Ascending aorta (tissue), 2 donors: Measurements from ENCODE around the gene LBP. TPM values are rescaled to one million over a fixed set of nuclear protein-coding genes. Genes with fewer than 3 reads are reported as not detected.

Experiments used
- DNase-seq, 2 donors: peaks; one replicate each; pipeline ENCODE4 v3.0.0-alpha.2; 2019; ENCODE audit warnings: low spot score in 2 of 2
- H3K27ac ChIP-seq, 2 donors: fragments of 200-600 bp; sonication (generic); one replicate each; pipeline ENCODE4 v1.5.1; 2016 to 2017; ENCODE audit warnings: mild to moderate bottlenecking in 1 of 2
- H3K27me3 ChIP-seq: fragments of 200-600 bp; sonication (generic); one replicate; pipeline ENCODE4 v1.5.1; 2017
- H3K36me3 ChIP-seq, 2 donors: fragments of 200-600 bp; sonication (generic); one replicate each; pipeline ENCODE4 v1.5.1; 2016
- H3K4me1 ChIP-seq, 2 donors: fragments of 200-600 bp; sonication (generic); one replicate each; pipeline ENCODE4 v1.5.1; 2016 to 2017; ENCODE audit warnings: mild to moderate bottlenecking in 1 of 2
- H3K4me3 ChIP-seq, 2 donors: fragments of 200-600 bp; sonication (generic); one replicate each; pipeline ENCODE4 v1.5.1; 2016 to 2017; ENCODE audit warnings: mild to moderate bottlenecking in 1 of 2
- H3K9me3 ChIP-seq, 2 donors: fragments of 200-600 bp; sonication (generic); one replicate each; pipeline ENCODE4 v1.5.1; 2016
- intact Hi-C: fragments of 100-400 bp; cut with DNase I; formaldehyde crosslinking; loops from one replicate; pipeline ENCODE4 v1.15.1; 2023
- total RNA-seq: library from RNA; depleted of rRNA; stranded (reverse); fragments of >200 nt; gene quantifications from one replicate; pipeline ENCODE4 v1.1.0, GENCODE V29; 2016
- TF ChIP-seq, protein P1 (sequence below), 3 experiments: fragments of 200-600 bp in 2 of 3; fragments of 450-650 bp in 1 of 3; sonication (generic) in 2 of 3; IDR thresholded peaks; one replicate each; pipeline ENCODE4 v1.5.1; 2016 to 2019; ENCODE audit warnings: antibody characterized with exemption in 3 of 3, mild to moderate bottlenecking in 1 of 3, moderate library complexity in 1 of 3

Gene LBP
- total RNA-seq, 1 donor from 2014 or later = 18.8 TPM

DNA sequence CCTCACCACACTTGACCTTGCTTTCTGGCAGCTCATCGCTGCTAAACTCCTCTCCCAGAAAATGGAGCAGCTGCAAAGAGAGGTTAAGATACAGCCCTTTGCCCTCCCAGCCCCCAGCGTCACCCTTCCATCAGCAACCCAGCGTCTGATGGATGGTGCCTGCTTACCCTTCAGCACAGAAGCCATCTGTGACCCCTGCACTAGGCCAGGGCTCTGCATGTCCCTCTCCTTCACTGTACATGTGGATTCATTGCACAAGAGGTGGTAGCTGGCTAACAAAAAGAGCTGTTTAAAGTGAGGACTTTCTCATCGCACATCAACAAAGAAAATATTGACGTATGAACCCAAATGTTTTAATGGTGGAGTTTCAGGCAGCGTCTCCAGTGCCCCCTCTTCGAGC lies 12.3 kb downstream of the LBP start:
- Histone ChIP-seq H3K27ac (no peak overlapping the region), H3K27me3 (no peaks in the 10 kb centered on the region), H3K36me3 (no peaks in the 10 kb centered on the region), H3K4me3 (no peak overlapping the region), H3K9me3 (no peaks in the 10 kb centered on the region), H3K4me1 (no peaks in the 10 kb centered on the region)
- intact Hi-C loops = no loop called here
- TF ChIP-seq, protein P1, sequence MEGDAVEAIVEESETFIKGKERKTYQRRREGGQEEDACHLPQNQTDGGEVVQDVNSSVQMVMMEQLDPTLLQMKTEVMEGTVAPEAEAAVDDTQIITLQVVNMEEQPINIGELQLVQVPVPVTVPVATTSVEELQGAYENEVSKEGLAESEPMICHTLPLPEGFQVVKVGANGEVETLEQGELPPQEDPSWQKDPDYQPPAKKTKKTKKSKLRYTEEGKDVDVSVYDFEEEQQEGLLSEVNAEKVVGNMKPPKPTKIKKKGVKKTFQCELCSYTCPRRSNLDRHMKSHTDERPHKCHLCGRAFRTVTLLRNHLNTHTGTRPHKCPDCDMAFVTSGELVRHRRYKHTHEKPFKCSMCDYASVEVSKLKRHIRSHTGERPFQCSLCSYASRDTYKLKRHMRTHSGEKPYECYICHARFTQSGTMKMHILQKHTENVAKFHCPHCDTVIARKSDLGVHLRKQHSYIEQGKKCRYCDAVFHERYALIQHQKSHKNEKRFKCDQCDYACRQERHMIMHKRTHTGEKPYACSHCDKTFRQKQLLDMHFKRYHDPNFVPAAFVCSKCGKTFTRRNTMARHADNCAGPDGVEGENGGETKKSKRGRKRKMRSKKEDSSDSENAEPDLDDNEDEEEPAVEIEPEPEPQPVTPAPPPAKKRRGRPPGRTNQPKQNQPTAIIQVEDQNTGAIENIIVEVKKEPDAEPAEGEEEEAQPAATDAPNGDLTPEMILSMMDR (IDR thresholded peaks at IDR 0.05) = no peak
- no peak for DNase-seq

GRCh38 chr20:38363004-38363747 lies 16.9 kb downstream of the LBP start:
- H3K9me3 ChIP-seq = no peaks in the 10 kb centered on the region
- no peaks in the 10 kb centered on the region for H3K27me3 ChIP-seq
- TF ChIP-seq, protein P1 (IDR thresholded peaks at IDR 0.05) = no peak
- H3K27ac ChIP-seq = no peak overlapping the region
- no peaks in the 10 kb centered on the region for H3K36me3 ChIP-seq
- intact Hi-C loops = no loop called here
- DNase-seq = no peak
- H3K4me1 ChIP-seq = no peaks in the 10 kb centered on the region
- H3K4me3 ChIP-seq = no peak overlapping the region

DNA sequence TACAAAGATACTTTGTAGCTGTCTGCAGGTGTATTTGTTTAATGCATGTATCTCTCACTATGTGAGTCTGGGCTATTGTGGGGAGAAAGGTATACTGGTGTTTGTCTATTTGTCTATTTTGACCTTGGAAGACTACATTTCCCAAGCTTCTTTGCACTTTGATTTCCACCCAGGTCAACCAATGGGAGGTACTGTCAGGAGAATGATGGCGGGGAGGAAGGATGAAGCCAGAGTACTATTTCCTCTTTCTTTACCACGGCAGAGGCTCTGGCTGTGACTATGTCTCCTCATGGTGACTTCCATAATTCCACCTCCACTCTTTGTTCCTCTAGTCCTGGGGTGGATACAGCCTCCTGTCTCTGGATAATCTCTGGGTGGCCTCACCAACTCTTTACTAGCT lies 23.1 kb downstream of the LBP start:
- Histone ChIP-seq H3K4me1 (no peaks in the 10 kb centered on the region), H3K36me3 (no peaks in the 10 kb centered on the region), H3K27ac (no peak overlapping the region), H3K27me3 (no peaks in the 10 kb centered on the region), H3K4me3 (no peak overlapping the region), H3K9me3 (no peaks in the 10 kb centered on the region)
- intact Hi-C loops = no loop called here
- DNase-seq = no peak
- TF ChIP-seq, protein P1 (IDR thresholded peaks at IDR 0.05) = no peak

GRCh38 chr20:38372806-38373205 lies 26.5 kb downstream of the LBP start:
- intact Hi-C loops = no loop called here
- H3K36me3 ChIP-seq = no peaks in the 10 kb centered on the region
- no peaks in the 10 kb centered on the region for H3K27me3 ChIP-seq
- H3K9me3 ChIP-seq = no peaks in the 10 kb centered on the region
- H3K27ac ChIP-seq = peak overlapping the region in 1 of 2 donors; percentile 8
- DNase-seq = no peak
- TF ChIP-seq, protein P1 (IDR thresholded peaks at IDR 0.05) = no peak
- no peaks in the 10 kb centered on the region for H3K4me1 ChIP-seq
- H3K4me3 ChIP-seq = no peak overlapping the region

- H3K4me3 ChIP-seq = no peak overlapping the region
- intact Hi-C loops = no loop called here
- no peaks in the 10 kb centered on the region for H3K36me3 ChIP-seq
- H3K27me3 ChIP-seq = no peaks in the 10 kb centered on the region
- H3K27ac ChIP-seq = peak overlapping the region in 1 of 2 donors; percentile 8
- DNase-seq = no peak
- TF ChIP-seq, protein P1 (IDR thresholded peaks at IDR 0.05) = no peak
- no peaks in the 10 kb centered on the region for H3K4me1 ChIP-seq
- no peaks in the 10 kb centered on the region for H3K9me3 ChIP-seq
Measured at GRCh38 chr20:38373231-38373867, 27.1 kb downstream of the LBP start.
